HuH-7 (cell line): ENCODE data around the gene SLC35F2.
"Not testable (repeated sequence)": the region's sequence is repeated elsewhere in the genome, so short reads cannot be mapped to it uniquely, and the experiment has no call there.

ENCODE experiments used
- DNase-seq: peaks from one replicate; pipeline ENCODE4 v3.0.0; 2011; ENCODE audit warnings: low spot score

The SLC35F2 gene

DNA sequence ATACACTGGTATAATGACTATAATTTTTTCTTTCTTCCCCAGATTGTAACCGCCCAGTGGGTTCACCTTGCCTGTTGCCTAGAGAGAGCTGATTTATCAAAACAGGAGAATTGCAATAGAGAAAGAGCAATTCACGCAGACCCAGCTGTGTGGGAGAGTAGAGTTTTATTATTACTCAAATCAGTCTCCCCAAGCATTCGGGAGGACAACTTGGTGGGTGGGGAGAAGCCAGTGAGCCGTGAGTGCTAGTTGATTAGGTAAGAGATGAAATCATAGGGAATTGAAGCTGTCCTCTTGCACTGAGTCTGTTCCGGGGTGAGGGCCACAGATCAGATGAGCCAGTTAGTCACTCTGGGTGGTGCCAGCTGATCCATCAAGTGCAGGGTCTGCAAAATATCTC lies 73.2 kb downstream of the SLC35F2 start:
- no peak for DNase-seq

DNA sequence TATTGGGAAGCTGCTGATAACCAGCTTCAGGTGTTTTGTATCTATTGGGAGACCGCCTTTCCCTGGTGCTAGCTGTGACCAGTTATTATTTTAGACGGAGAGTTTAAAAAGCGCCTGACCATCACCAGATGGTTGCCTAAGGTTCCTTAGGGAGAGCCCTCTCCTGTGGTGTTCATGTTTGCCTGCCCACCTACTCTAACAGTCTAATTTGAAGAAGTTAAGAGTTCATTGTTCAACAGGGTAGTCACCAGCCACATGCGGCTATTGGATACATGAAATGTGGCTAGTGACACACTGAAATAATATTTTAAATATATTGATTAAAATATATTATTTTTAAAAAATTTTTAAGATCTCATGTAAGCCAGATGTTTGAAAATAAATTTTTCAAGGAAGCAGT lies 75.5 kb downstream of the SLC35F2 start:
- no peak for DNase-seq

DNA sequence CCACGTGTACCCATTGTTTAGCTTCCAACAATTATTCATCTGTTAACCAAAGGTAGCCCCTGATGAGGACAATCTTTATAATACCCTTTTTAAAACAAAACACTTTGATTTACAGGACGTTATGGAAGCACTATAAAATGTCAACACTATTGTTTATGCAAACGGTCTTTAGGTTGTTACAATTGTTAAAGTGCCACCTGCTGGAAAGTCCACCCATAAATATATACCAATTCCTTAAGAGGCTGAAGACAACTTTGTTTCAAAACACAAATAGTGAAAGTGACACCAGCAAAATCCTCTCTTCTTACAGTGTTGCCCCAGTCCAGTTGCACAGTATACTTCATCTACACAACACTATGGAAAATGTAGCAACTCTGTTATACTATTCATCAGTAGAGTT lies 77.8 kb downstream of the SLC35F2 start:
- no peak for DNase-seq

DNA sequence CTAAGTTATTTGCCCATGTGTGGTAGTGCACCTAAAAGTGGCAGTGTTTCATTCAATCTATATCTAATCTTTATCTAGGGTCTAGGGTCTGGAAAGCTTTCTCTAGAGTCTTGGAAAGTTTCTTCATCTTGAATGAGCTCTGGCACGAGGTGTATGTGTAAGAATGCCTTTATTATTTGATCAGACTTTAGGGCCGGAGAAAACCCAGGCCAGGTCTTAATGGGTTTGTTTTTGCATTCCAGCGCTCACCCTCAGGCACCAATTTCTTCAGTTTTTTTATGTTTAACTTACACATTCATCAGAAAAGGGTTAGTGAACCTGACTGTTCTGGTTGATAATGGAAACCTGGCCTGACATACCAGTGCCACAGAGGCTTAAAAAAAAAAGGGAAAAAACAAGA lies 78.5 kb downstream of the SLC35F2 start:
- no peak for DNase-seq

DNA sequence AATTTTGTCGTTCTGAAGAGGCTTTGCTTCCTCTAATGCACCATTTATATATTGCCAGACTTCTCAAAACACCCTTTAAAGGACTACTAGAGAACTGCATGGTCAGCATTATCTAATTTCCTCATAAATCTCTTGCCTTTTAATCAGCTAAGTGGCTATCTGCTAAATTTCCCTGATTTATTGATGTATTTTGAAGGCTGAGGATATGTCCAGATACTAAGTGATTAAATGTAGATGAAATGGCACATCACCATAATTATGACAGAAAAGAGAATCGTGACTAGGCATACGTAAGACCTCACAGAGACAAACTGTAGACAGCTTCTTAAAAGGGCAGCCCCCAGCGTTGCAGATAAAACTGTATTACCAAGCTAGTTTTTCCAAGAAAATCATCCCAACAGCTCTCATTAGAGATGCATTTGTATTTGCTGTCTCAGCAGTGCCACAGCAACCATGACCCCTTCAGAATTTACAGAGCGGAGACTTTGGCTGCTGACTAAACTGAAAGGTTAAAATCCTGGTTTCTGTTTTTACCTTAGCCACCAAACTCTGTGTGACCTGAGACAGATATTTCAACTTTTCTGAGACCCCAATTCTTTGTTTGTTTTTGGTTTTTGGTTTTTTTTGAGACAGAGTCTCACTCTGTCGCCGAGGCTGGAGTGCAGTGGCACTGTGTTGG lies 79.6 kb downstream of the SLC35F2 start:
- no peak for DNase-seq

DNA sequence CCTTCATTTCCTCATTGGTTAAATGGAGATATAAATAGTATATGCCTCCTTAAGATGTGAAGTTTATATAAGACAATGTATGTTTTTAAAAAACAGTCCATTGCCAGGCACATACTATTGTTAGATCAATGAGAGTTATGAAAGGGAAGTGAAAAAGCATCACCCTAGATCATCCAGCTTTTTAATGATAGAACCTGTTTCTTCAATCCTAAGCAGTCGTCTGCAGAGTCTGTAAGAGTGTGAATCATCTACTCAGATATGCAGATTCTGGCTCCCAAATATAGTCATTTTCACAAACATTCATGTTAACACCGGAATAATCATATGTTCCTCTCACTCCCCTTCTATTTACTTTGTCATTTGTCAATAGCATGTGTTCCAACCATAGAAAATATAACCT lies 81.5 kb downstream of the SLC35F2 start:
- DNase-seq = no peak

DNA sequence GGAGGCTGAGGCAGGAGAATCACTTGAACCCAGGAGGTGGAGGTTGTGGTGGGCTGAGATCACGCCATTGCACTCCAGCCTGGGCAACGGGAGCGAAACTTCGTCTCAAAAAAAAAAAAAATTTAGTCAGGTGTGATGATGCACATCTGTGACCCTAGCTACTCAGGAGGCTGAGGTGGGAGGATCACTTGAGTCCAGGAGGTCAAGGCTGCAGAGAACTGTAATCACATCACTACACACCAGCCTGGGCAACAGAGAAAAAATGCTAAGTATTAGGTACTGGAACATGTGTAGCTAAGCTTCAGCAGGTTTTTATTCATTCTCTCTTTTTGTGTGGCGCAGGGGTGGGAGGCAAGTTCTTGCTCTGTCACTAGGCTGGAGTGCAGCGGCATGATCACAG lies 82.5 kb downstream of the SLC35F2 start:
- no peak for DNase-seq

DNA sequence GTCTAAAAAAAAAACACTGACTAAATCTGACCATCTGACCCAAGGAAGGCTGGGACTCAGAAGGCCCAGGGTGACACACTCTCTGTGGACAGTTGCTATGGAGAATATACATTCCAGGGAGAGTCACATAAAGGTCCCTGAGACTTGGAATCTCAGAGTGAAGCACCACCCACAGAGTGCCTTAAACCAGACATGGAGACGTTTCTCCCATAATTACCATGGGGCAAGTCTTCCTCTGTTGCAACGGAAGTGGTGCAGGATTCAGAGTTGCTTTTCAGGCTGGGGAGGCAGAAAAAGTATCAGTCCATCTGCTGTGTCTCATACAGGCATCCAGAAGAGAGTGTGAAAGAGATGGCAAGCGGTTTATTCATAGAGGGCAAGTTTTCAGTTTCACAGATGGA lies 88.0 kb downstream of the SLC35F2 start:
- DNase-seq = no peak

DNA sequence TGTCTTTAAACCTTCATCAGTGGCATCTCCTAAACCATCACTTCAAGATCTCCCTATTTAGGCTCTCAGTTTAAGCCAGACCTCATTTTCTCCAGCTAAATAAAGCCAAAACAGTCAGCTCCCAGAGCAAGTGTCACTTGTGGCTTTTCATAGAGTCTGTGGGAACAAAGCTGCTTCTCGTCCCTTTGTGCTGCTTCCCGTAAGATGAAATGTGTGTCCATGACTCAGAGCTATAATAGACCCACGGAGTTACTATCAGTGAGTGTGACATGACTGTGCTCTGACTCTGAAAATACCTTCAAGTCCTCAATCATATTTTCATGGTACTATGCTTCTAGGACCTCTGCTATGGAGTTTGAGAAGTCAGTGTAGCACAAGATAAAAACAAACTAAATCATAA lies 89.4 kb downstream of the SLC35F2 start:
- DNase-seq = no peak

DNA sequence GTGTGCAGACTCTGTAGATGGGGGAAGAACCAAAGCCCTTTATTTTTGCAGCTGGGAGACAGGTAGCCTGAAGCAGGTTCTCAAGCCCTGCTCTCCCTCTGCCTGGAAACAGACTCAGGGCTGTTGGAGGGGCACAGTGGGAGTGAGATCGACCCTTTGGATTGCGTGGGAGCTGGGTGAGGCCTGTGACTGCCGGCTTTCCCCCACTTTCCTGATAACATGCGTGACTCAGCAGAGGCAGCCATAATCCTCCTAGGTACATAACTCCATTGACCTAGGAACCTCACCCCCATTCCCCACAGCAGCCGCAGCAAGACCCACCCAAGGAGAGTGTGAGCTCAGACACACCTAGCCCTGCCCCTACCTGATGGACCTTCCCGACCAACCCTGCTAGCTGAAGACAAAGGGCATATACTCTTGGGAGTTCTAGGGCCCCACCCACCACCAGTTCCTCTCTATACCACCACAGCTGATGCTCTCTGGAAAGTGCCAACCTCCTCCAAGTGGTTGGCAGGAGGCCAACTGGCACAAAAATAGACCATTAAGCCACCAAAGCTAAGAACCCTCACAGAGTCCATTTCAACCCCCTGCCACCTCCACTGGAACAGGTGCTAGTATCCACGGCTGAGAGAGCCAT lies 99.8 kb downstream of the SLC35F2 start:
- DNase-seq = not testable (repeated sequence)

DNA sequence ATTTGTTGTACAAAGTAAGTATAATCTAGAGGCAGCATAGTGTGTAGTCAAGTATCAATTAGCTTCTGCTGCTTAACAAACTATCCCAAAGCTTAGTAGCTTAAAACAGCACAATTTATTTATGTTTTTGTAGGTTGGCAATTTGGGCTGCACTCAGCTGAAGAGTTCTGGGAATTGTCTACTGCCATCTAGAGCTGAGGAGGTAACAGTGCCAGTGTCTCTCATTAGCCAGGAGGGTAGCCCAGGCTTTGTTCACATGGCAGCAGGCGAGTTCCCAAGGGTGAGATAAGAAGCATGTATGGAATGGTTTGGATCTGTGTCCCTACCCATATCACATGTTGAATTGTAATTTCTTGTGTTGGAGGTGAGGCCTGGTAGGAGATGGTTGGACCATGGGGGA lies 100.9 kb downstream of the SLC35F2 start:
- no peak for DNase-seq

DNA sequence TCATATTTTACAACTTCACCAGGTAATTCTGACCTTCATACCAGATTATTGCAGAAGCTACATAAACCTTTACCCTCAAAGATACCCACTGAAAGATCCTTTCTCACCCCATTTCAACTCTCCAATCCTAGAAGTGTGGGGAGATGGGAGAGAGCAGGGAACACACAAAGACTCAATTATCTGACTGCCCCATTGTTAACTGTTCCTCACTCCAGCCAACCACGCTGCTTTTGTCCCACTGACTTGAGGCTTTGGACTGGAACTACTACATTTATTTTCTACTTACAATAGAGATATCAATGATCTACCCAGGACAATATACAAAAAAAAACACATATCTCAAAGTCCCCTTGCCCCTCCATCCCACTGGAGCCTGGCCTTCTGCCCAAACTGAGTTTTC lies 102.0 kb downstream of the SLC35F2 start:
- DNase-seq = no peak

DNA sequence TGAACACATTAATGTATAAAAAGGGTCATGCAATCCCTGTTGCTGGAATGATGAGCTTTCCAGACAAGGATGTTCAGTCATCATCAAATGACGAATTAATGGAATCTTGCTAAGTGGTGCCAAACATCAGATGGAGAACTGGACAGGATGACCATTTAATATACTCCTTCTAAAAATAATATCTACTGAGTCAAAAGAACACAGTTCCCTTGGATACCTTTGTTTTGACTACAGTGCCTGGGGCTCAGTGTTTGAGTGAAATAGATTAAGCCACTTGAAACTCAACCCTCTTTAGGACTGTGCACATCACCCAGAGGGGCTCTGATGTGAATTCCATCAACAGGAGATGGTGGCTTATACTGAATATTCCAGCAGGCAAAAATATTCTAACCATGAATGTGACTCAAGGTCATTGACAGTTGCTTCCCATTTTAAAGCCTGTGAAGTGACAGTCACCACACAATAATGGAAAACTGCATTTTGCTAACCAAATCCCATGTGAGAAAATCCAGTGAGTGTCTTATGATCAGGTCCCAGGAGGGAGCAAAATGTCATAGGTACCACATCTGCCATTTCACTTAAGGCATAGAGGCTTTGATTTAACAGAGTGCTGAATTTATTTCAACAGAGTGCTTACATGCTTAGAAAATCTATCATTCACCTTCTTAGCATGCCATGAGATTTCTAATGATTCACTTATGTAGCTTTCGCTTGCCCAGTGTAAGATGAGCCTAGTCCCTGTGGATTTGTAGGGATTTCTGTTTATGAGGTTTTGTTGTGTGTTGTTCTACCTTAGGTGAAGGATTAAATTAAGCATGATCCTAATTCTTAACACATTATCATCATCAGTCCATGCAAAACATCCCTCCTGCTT lies 105.4 kb downstream of the SLC35F2 start:
- DNase-seq = no peak

DNA sequence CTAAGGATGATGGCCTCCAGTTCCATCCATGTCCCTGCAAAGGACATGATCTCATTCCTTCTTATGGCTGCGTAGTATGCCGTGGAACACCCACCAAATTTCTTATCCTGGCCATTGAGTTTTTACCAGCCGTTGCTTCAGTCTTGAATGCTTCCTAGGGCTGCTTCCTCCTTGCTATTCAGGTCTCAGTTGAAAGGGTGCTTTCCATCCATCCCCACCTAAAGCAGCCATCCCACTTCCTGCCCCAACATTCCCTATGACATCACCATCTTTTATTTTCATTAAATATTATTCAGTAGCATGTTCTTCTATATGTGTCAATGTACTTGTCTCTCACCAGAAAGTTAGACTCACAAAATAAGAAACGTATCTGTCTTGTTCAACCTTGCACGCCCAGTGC lies 106.1 kb downstream of the SLC35F2 start:
- DNase-seq = no peak

DNA sequence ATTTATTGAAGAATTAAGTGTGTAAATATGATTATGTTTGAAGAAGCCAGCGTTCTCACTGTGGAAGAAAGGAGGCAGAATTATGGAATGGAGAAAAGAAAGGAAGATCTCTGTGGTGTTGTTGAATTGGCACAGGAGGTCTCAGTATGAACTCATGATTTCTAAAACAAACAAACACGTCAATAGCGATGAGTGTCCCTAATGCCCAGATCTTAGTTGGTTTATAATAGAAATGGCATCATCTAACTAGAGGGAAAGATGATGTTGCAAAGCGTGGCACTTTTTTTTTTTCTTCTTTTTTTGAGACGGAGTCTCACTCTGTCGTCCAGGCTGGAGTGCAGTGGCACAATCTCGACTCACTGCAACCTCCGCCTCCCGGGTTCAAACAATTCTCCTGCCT lies 107.5 kb downstream of the SLC35F2 start:
- no peak for DNase-seq

DNA sequence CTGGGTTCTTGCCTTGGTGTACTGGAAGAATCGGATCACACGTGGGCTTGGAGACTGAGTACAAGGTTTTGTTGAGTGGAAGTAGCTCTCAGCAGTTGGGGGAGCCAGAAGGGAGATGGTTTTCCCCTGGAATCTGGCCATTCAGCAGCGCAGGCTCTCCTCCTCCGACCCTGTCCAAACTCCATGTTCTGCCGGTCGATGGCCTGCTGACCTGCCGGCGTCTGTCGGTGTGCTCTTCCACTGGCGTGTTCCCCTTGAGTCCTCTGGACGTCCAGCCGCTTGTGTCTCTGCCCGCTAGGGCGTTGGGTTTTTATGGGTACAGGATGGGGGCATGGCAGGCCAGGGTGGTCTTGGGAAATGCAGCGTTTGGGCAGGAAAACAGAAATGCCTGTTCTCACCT lies 108.3 kb downstream of the SLC35F2 start:
- no peak for DNase-seq

DNA sequence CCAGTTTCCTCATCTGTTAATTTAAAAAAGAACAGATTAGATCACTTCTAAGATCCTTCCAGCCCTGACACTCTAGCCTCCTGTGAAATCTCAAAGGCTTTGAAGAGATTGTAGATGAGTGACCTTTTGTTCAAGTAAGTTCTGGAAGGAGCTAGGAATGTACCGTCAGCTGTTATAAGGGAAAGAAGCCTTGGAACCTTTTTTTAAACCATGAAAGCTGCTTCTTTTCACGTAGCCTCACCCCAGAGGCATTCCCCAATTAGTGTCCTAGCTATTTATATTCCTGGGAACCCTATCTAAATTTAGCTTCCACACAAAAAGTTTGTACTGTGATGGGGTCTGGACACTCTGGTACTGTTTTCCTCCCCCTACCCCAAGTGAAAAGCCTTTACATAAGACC lies 111.0 kb downstream of the SLC35F2 start:
- no peak for DNase-seq

DNA sequence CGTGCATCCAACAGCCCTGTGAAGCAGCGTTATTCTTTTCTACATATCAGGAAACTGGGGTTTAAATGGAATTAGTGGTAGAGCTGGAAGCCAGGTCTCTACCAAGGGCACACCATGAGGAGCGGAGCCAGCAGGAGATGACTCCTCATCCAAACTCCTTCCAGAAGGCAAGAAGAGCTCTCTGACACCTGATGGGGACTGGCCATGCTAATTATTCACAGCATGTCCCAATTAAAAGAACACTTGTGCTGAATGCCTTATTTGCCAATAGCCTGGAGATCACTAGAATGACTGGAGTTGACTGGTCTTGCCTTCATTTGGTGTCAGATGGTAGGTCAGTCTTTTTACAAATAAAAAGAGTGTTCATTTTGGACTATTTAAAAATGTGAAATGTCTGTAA lies 113.9 kb downstream of the SLC35F2 start:
- no peak for DNase-seq

DNA sequence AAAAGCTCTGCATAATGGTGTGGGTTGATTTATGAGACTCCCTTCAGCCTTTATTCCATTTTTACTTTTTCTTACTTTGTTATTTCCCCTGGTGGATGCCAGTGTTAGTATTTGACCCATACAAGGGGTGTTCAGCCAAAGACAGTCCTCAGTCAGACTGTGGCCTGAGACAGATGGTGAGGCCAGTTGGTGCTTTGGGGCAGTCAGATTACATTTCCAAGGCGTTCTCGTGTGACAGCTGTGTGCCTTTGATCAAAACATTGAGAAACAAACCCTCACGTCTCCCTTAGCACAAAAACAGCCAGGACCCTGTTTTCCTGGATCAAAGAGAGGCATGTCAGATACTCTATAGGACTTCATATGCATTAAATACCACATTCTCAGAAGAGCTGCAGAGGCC lies 115.4 kb downstream of the SLC35F2 start:
- no peak for DNase-seq

DNA sequence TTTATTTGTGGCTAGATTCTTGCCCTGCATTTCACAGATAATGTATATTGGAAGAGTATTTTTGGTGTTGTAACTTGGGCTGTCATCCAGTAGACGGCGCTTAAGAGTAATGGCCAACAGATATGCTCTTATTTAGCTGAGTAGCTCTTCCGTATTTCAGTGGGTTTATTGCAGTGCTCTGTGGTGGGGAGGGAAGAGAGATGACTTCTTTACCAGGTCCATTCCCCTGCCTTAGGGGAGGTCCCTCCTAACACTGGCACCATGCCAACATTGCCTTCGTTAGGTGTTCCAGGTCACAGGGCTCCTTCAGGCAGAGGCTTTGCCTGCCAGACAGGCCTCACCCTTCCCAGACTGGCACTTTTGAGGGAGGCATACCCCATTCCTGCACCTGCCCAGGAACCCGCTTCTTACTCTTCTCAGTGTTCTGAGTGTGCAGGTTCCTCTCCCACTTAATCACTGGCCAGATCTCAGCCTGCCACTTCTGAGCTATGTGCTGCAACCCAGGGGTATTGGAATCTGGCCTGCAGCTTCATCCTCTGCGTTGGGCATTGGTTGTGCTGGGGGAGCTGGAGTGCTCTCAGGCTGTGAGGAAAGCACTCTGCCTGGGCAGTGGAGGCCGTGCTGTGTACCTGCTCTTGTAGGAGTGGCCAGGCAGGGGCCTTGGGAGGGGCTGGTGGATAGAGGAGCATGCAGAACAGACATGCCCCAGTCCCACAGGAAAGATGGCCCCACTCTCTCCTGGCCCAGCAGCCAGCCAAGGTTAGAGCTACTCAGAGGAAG lies 117.4 kb downstream of the SLC35F2 start:
- peak; percentile 11 for DNase-seq
